DOHH2 (cell line): Measurements from ENCODE around the gene NOX1.

ENCODE experiments used
- EZH2phosphoT487 ChIP-seq: fragments of 200-600 bp; sonication (generic); IDR thresholded peaks from 2 replicates; pipeline ENCODE4 v1.6.1; 2017; ENCODE audit warnings: borderline replicate concordance, mild to moderate bottlenecking, antibody characterized with exemption, low read length, moderate library complexity, mixed read lengths
- TF ChIP-seq, protein P1 (sequence below): fragments of 200-600 bp; sonication (generic); IDR thresholded peaks from one replicate; pipeline ENCODE4 v1.5.1; 2014; ENCODE audit warnings: antibody characterized with exemption, mild to moderate bottlenecking, low read depth, low read length; ENCODE audit not compliant: poor library complexity, severe bottlenecking

DNA sequence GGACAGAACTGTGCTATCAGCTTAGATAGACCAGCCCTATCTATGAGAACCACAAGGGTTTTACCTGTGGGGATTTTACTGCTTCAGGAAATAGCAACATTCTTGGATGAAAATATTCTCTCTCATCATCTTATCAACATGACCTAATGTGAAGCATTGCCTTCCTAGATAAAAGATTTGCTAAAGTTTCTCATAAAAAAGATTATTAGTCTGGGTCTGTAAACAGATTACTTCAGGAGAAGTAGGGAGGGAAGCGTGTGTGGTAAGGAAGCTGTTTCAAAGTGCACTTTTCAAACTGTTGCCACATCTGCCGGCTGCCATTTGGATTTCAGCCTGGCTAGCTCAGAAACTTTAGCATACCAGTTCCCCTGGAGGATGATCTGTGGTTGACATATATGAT, at the start of gene NOX1:
- TF ChIP-seq, protein P1, sequence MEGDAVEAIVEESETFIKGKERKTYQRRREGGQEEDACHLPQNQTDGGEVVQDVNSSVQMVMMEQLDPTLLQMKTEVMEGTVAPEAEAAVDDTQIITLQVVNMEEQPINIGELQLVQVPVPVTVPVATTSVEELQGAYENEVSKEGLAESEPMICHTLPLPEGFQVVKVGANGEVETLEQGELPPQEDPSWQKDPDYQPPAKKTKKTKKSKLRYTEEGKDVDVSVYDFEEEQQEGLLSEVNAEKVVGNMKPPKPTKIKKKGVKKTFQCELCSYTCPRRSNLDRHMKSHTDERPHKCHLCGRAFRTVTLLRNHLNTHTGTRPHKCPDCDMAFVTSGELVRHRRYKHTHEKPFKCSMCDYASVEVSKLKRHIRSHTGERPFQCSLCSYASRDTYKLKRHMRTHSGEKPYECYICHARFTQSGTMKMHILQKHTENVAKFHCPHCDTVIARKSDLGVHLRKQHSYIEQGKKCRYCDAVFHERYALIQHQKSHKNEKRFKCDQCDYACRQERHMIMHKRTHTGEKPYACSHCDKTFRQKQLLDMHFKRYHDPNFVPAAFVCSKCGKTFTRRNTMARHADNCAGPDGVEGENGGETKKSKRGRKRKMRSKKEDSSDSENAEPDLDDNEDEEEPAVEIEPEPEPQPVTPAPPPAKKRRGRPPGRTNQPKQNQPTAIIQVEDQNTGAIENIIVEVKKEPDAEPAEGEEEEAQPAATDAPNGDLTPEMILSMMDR = no peak
- no peak for TF ChIP-seq EZH2phosphoT487
